HG03439 (cell line): ENCODE data around the gene DDX42.
"Not testable (repeated sequence)": the region's sequence is repeated elsewhere in the genome, so short reads cannot be mapped to it uniquely, and the experiment has no call there.

Experiments
- ATAC-seq: cut with Tn5 transposase; IDR thresholded peaks from one replicate; pipeline ENCODE4 v1.9.1; 2021; ENCODE audit warnings: mild to moderate bottlenecking, moderate library complexity; ENCODE audit not compliant: unreplicated experiment

Gene DDX42

DNA sequence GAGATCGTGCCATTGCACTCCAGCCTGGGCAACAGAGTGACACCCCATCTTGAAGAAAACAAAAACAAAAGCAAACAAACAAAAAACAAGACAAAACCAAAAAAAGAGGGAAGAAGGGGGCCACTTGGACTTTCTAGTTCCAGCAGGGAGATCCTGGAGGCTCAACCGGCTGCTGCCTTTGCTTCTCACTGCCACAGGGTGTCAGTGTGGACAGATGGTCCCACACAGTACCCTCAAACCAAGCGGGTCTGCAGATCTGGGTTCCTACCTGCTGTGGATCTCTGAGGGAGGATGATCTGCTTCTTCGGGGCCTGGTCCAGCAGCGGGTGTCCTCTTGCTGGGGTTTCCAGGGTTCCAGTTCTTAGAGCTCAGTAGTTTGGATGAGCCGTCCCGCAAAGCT is 92.7 kb downstream of the DDX42 start:
- ATAC-seq, result not testable (repeated sequence)
